SJSA1 (cell line): Measurements from ENCODE around the gene VWA5B1. TPM values are rescaled to one million over a fixed set of nuclear protein-coding genes. Genes with fewer than 3 reads are reported as not detected.
A peak's percentile ranks its signal among the peaks of the same experiment; 100 is the strongest.

Source experiments
- DNase-seq, 2 experiments: peaks; one replicate each; pipeline ENCODE4 v3.0.0-alpha.2; 2015 to 2020; ENCODE audit warnings: low spot score in 2 of 2, low read depth in 1 of 2
- H3K27ac ChIP-seq: fragments of 250-450 bp; sonication (Bioruptor Pico); 2 replicates; pipeline ENCODE4 v1.5.1; 2020; ENCODE audit warnings: mild to moderate bottlenecking, moderate library complexity
- H3K27me3 ChIP-seq: fragments of 250-450 bp; sonication (Bioruptor Pico); replicated peaks from 2 replicates; pipeline ENCODE4 v1.5.1; 2020; ENCODE audit warnings: mild to moderate bottlenecking, moderate library complexity
- H3K36me3 ChIP-seq: fragments of 250-450 bp; sonication (Bioruptor Pico); 2 replicates; pipeline ENCODE4 v1.5.1; 2020; ENCODE audit warnings: mild to moderate bottlenecking
- H3K4me1 ChIP-seq: fragments of 250-450 bp; sonication (Bioruptor Pico); replicated peaks from 2 replicates; pipeline ENCODE4 v1.6.1; 2021; ENCODE audit warnings: mild to moderate bottlenecking
- H3K4me3 ChIP-seq: fragments of 250-450 bp; sonication (Bioruptor Pico); 2 replicates; pipeline ENCODE4 v1.5.1; 2020; ENCODE audit warnings: mild to moderate bottlenecking
- H3K9me3 ChIP-seq: fragments of 250-450 bp; sonication (Bioruptor Pico); replicated peaks from 2 replicates; pipeline ENCODE4 v1.5.1; 2020; ENCODE audit warnings: mild to moderate bottlenecking
- total RNA-seq: library from RNA; depleted of rRNA; stranded (reverse); fragments of >200 nt; shearing (Covaris generic); gene quantifications from 2 replicates; pipeline ENCODE4 v1.2.3, GENCODE V29; 2014

VWA5B1 gene
- total RNA-seq, 1 experiment from 2014 or later, result not detected

GRCh38 chr1:20376880-20377494, 86.3 kb downstream of the VWA5B1 start:
- Histone ChIP-seq H3K9me3 (no peaks in the 10 kb centered on the region), H3K36me3 (no peaks in the 10 kb centered on the region), H3K4me3 (no peak overlapping the region), H3K27ac (no peak overlapping the region), H3K27me3 (no peaks in the 10 kb centered on the region), H3K4me1 (peaks cover 62% of the 10 kb centered on the region)
- peak; percentile 50 to 67 for DNase-seq

DNA sequence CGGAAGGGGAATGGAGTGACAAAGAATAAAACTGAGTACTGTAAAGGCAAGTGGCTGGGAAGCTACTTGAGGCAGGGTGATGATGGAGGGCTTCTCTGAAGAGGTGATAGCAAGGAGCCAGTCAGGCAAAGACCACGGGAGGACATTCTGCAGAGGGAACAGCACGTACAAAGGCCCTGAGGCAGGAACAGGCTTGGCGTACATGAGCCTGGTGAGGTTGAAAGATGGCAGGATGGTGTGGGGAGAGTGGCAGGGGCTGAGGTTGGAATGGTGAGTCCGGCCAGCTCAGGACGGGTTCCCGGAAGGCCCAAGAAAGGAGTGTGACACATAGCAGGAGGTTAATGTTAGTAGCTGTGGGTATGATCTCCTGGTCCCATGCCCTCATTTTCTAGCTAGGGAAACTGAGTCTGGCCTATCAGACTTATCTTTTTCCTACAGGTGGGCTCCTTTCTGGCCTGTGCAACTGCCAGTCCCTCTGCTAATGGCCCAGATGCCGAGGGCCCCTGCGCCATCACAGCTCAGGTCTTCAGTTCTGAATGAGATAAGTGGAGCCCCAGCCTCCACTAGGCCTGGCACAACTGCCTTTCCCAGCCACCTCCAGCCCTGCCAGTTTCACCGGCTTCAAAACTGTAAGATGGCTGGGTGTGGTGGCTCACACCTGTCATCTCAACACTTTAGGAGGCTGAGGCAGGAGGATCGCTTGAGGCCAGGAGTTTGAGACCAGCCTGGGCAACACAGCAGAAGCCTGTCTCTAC, 87.0 kb downstream of the VWA5B1 start:
- no peaks in the 10 kb centered on the region for H3K27me3 ChIP-seq
- H3K9me3 ChIP-seq, result no peaks in the 10 kb centered on the region
- no peak overlapping the region for H3K27ac ChIP-seq
- no peak overlapping the region for H3K4me3 ChIP-seq
- DNase-seq, result no peak
- peaks cover 60% of the 10 kb centered on the region for H3K4me1 ChIP-seq
- H3K36me3 ChIP-seq, result no peaks in the 10 kb centered on the region

DNA sequence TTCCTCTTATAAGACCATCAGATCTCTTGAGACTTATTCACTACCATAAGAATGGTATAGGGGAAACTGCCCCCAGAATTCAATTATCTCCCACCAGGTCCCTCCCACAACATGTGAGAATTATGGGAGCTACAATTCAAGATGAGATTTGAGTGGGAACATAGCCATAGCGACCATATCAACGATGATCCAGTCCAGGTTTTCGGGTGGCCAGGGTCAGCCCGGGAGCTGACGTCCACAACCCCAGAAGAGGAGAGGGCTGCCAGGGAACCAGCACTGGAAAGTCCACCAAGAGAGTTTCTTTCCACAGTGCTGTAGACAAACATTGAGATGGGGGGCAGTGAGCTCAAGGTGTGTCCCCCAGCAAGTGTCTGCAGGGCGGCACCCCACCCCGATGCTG, 88.4 kb downstream of the VWA5B1 start:
- DNase-seq, result no peak
- no peak overlapping the region for H3K27ac ChIP-seq
- H3K4me3 ChIP-seq, result no peak overlapping the region
- H3K36me3 ChIP-seq, result no peaks in the 10 kb centered on the region
- peaks cover 55% of the 10 kb centered on the region for H3K4me1 ChIP-seq
- no peaks in the 10 kb centered on the region for H3K27me3 ChIP-seq
- no peaks in the 10 kb centered on the region for H3K9me3 ChIP-seq

- Histone ChIP-seq H3K36me3 (no peaks in the 10 kb centered on the region), H3K27me3 (no peaks in the 10 kb centered on the region), H3K27ac (0 out of 2 replicates have a peak overlapping the region, but pooled peaks have one; percentile 2), H3K4me3 (no peak overlapping the region), H3K4me1 (peaks cover 48% of the 10 kb centered on the region), H3K9me3 (no peaks in the 10 kb centered on the region)
- no peak for DNase-seq
Observed at GRCh38 chr1:20380175-20380574, 89.5 kb downstream of the VWA5B1 start.

- Histone ChIP-seq H3K27ac (peak overlapping the region; percentile 64), H3K4me3 (no peak overlapping the region), H3K27me3 (no peaks in the 10 kb centered on the region), H3K4me1 (peaks cover 44% of the 10 kb centered on the region), H3K36me3 (no peaks in the 10 kb centered on the region), H3K9me3 (no peaks in the 10 kb centered on the region)
- peak; percentile 95 to 99 for DNase-seq
Observed at GRCh38 chr1:20380616-20381035, 90.0 kb downstream of the VWA5B1 start.

DNA sequence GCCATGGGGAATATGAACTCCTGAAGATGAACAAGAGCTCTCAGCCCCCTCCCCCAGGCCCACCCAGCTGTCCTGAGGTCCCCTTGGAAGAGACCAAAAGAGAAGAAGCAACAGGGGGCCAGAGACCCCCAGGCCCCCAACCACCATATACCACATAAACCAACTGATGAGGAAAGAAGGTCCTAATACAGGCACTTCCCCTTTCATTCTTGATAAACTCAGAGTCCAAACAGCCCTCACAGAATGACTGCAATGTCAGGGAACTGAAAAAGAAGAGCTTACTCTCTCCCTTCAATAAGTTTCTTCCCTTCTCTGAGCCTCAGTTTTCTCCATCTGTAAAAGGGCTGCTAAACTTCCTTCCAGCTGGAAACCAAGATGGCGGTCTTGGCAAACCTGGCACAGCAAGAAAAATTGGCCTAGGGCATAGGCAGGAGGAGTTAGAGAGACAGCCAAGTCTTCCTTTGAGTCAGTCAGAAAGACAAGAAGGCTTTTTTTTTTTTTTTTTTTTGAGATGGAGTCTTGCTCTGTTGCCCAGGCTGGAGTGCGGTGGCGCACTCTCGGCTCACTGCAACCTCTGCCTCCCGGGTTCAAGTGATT, 90.5 kb downstream of the VWA5B1 start:
- Histone ChIP-seq H3K36me3 (no peaks in the 10 kb centered on the region), H3K4me1 (peaks cover 39% of the 10 kb centered on the region), H3K27me3 (no peaks in the 10 kb centered on the region), H3K27ac (peak overlapping the region; percentile 64), H3K4me3 (no peak overlapping the region), H3K9me3 (no peaks in the 10 kb centered on the region)
- DNase-seq, result no peak

GRCh38 chr1:20381961-20382360, 91.3 kb downstream of the VWA5B1 start:
- no peak for DNase-seq
- Histone ChIP-seq H3K27me3 (no peaks in the 10 kb centered on the region), H3K9me3 (no peaks in the 10 kb centered on the region), H3K36me3 (no peaks in the 10 kb centered on the region), H3K4me3 (no peak overlapping the region), H3K27ac (no peak overlapping the region), H3K4me1 (peaks cover 30% of the 10 kb centered on the region)

GRCh38 chr1:20382711-20383110, 92.0 kb downstream of the VWA5B1 start:
- H3K4me3 ChIP-seq, result no peak overlapping the region
- no peaks in the 10 kb centered on the region for H3K27me3 ChIP-seq
- no peak for DNase-seq
- H3K36me3 ChIP-seq, result no peaks in the 10 kb centered on the region
- no peaks in the 10 kb centered on the region for H3K9me3 ChIP-seq
- peaks cover 28% of the 10 kb centered on the region for H3K4me1 ChIP-seq
- no peak overlapping the region for H3K27ac ChIP-seq

GRCh38 chr1:20383631-20384030, 93.0 kb downstream of the VWA5B1 start:
- Histone ChIP-seq H3K9me3 (no peaks in the 10 kb centered on the region), H3K27me3 (no peaks in the 10 kb centered on the region), H3K4me1 (peaks cover 28% of the 10 kb centered on the region), H3K27ac (no peak overlapping the region), H3K36me3 (no peaks in the 10 kb centered on the region), H3K4me3 (no peak overlapping the region)
- no peak for DNase-seq

DNA sequence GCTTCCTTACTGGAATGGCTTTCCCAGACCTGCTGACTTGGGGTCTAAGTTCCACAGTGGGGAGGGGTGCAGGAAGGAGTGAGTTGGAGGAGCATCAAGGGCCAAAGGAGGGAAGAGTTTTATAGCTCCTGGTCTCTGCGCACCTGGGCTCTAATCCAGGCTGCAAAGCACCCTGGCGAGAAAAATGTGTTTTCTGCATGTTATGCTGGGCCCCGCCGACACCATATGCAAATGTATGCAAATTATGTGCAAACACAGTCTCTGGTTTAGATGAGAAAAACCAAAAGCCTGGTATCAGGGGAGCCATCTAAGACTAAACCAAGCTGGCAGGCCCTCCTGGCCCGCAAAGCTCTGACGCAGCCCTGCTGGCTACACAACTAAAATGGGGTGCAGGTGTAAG, 95.0 kb downstream of the VWA5B1 start:
- DNase-seq, result no peak
- Histone ChIP-seq H3K27me3 (no peaks in the 10 kb centered on the region), H3K4me1 (peaks cover 24% of the 10 kb centered on the region), H3K4me3 (no peak overlapping the region), H3K27ac (no peak overlapping the region), H3K9me3 (no peaks in the 10 kb centered on the region), H3K36me3 (no peaks in the 10 kb centered on the region)

DNA sequence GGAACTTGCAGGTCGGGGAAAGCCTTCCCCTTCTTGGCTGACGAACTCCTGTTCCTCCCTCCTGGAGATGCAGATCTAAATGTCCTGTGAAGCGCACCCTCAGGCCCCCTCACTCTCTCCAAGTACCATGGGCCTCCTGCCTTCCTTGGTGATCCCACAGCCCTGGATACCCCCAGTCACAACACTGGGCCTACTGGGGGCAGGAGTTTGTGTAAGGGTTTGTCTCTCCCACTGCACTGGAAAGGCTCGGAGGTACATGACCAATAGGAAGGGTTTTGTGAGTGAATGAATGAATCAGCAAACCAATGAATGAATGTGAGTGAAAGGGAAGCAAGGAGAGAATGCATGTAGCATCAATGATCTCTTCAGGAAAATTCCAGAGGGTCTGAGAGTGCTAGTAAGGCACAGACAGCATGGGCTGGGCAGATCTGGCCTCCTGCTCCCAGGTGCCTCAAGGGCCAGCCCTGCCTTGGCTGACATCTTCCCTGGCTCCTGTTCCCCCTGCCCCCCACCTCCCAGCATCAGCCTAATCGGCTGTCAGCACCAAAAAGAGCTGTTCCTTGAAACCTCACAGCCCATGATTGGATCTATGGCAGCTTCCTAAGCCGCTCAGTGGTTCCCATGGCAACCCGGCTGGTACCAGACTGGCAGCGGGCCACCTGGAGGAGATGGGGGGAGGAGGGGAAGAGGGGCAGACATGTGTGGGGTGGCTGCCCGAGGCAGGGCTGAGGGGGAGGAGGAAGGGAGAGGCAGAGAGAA, 95.8 kb downstream of the VWA5B1 start:
- Histone ChIP-seq H3K27me3 (no peaks in the 10 kb centered on the region), H3K9me3 (no peaks in the 10 kb centered on the region), H3K4me1 (peaks cover 22% of the 10 kb centered on the region), H3K27ac (no peak overlapping the region), H3K4me3 (no peak overlapping the region), H3K36me3 (no peaks in the 10 kb centered on the region)
- no peak for DNase-seq

GRCh38 chr1:20389571-20389970, 98.9 kb downstream of the VWA5B1 start:
- Histone ChIP-seq H3K36me3 (no peaks in the 10 kb centered on the region), H3K9me3 (no peaks in the 10 kb centered on the region), H3K27me3 (no peaks in the 10 kb centered on the region), H3K4me3 (no peak overlapping the region), H3K27ac (no peak overlapping the region), H3K4me1 (peaks cover 19% of the 10 kb centered on the region)
- DNase-seq, result no peak

GRCh38 chr1:20390589-20391331, 100.1 kb downstream of the VWA5B1 start:
- Histone ChIP-seq H3K4me1 (peaks cover 19% of the 10 kb centered on the region), H3K27ac (no peak overlapping the region), H3K36me3 (no peaks in the 10 kb centered on the region), H3K9me3 (no peaks in the 10 kb centered on the region), H3K4me3 (no peak overlapping the region), H3K27me3 (no peaks in the 10 kb centered on the region)
- DNase-seq, result peak in 1 of 2 experiments; percentile 34
